ENCODE results near the gene WNT5A.

The WNT5A gene

GRCh38 chr3:55446850-55447249, 40.3 kb downstream of the WNT5A start:
- DNase-seq (ENCODE audit: low read depth), result no peak

- no peak for DNase-seq (ENCODE audit: low read depth)
These were observed 41.6 kb downstream of the WNT5A start for GRCh38 chr3:55445551-55445950.

DNA sequence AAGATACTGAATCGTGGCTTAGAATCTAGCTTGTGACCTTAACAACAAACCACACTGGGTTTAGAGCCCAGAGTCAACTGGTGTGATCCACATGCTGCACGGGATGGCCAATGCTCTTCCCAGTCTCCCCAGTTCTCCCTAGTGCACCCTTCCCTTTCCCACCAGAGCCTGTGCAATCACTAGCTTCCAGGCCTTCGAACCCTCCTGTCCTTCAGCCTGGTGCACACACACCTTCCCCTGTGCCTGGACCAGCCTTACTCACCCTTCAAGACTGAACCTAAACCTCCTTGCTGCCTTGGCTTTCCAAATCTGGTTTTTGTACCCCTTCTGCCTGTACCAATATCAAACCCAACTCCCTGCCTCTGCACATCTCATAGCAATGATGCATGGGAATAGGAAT, 43.8 kb downstream of the WNT5A start:
- DNase-seq (ENCODE audit: low read depth), result no peak

GRCh38 chr3:55442861-55443260, 44.2 kb downstream of the WNT5A start:
- no peak for DNase-seq (ENCODE audit: low read depth)

GRCh38 chr3:55441499-55441898, 45.6 kb downstream of the WNT5A start:
- no peak for DNase-seq (ENCODE audit: low read depth)

GRCh38 chr3:55440104-55440708, 46.9 kb downstream of the WNT5A start:
- no peak for DNase-seq (ENCODE audit: low read depth)

DNA sequence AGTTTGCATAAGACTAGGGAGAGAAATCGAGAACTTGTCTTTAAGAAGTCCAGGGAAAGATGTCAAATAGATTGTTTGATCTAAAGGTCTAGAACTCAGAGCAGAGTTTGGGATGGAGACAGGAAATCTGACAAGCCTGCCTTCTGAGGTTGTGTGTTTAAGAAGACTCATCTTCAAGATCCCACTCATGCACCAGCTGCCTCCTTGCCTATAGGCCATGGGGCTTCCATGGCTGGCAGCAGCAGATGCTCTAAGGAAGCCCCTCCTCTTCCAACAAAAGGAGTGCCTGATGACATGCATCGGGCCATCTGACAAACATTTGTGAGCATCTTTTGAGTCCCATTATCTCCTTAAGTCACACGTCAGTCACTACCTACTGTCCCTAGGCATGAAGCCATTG, 47.4 kb downstream of the WNT5A start:
- DNase-seq (ENCODE audit: low read depth), result no peak

GRCh38 chr3:55436644-55437043, 50.5 kb downstream of the WNT5A start:
- no peak for DNase-seq (ENCODE audit: low read depth)

DNA sequence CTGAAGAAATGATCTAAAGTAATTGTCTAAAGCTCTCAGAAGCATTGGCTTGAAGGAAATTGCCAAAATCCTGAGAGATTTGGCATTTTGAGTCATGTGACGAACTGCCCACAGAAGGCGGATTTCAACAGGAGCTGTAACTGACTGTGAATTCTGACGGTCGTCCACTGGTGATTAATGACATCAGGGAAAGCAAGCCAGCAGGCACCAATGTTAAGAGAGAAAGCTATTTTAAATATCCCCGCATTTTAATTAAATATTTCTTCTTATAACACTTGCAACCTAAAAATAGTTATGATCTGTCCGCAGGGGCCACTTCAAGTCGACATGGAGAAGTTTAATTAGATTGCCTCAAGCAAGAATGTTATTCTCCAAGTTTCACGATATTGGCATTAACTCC, 51.6 kb downstream of the WNT5A start:
- DNase-seq (ENCODE audit: low read depth), result no peak

- DNase-seq (ENCODE audit: low read depth), result no peak
These were observed 52.3 kb downstream of the WNT5A start for GRCh38 chr3:55434789-55435188.

- DNase-seq (ENCODE audit: low read depth), result no peak
These were observed 56.1 kb downstream of the WNT5A start for GRCh38 chr3:55431041-55431440.

DNA sequence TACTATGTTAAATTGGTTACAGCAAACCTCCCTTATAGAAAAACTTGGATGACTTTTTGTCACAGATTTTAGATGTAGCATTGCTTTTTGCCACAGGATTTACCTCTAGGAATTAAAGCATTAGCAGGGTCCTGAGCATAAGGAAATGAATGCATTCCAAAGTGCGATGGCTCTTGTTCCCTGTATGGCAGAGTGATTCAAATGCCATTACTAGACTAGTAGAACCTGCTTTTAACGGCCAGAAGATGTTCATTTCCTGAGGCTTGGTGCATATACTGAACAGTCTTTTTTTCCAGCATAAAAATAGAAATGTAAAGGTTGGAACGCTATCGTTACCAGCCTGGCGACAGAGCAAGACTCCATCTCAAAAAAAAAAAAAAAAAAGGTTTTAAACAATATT, 59.4 kb downstream of the WNT5A start:
- no peak for DNase-seq (ENCODE audit: low read depth)

- no peak for DNase-seq (ENCODE audit: low read depth)
These were observed 60.6 kb downstream of the WNT5A start for GRCh38 chr3:55426486-55426885.

- no peak for DNase-seq (ENCODE audit: low read depth)
These were observed 63.3 kb downstream of the WNT5A start for GRCh38 chr3:55423782-55424181.

DNA sequence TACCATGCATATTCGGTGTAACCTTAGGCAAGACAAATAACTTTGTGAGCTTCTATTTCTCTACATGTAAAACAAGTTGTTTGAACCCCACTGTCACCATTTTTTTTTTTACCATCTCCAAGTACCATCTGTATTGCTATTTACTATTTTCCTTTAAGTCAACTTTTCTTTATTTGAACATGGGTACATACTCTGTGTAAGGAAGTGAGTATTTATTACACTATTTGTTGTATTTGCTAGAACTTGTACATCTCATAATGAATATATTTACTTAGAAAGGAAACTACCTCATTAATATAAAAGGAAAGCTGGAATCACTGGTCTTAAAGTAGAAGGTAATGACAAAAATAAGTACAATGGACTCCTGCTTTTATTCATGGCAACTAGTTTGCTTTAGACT, 69.9 kb downstream of the WNT5A start:
- DNase-seq (ENCODE audit: low read depth), result no peak

DNA sequence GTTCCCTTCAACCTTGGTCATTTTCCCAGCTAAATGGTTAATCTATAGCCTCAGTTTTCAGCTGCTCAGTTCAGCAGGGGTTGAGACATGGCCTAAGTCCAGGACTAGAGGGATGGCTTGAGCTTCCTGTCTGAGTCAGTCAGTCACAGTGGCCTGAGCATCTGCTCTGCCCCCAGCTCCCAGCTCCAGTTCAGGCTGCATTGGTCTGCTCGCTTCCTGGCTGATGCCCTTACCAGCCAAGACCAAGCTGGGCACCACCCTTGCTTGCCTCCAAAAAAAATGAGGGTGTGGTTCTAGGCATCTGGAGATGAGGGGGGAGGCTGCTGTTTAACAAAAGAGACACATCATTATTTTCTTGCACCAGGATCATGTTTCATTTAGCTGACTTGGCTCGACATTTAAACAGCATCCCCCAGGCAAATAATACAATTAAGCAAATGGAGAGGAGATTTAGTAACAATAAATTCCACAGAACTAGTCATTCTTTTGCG, 70.7 kb downstream of the WNT5A start:
- no peak for DNase-seq (ENCODE audit: low read depth)

Data from stimulated activated CD8-positive, alpha-beta memory T cell treated with anti-CD3 and anti-CD28 coated beads, Interleukin-15, amount 100 ng/mL, for 1 hour (primary cell).